Measurements from ENCODE around the gene CDCA3. TPM values are rescaled to one million over a fixed set of nuclear protein-coding genes. Genes with fewer than 3 reads are reported as not detected.
"Not testable (repeated sequence)": the region's sequence is repeated elsewhere in the genome, so short reads cannot be mapped to it uniquely, and the experiment has no call there.

Gene CDCA3
- polyA plus RNA-seq, 3 donors: 0.52 to 1.1 (median 0.64) TPM

GRCh38 chr12:6874015-6874368 lies 22.9 kb upstream of the CDCA3 start:
- 43 to 49% (median 44%) methylated on average over 9 of the region's 9 CpGs for WGBS, 3 donors
- not testable (repeated sequence) for H3K27ac ChIP-seq (ENCODE audit: low read depth, low read length)

DNA sequence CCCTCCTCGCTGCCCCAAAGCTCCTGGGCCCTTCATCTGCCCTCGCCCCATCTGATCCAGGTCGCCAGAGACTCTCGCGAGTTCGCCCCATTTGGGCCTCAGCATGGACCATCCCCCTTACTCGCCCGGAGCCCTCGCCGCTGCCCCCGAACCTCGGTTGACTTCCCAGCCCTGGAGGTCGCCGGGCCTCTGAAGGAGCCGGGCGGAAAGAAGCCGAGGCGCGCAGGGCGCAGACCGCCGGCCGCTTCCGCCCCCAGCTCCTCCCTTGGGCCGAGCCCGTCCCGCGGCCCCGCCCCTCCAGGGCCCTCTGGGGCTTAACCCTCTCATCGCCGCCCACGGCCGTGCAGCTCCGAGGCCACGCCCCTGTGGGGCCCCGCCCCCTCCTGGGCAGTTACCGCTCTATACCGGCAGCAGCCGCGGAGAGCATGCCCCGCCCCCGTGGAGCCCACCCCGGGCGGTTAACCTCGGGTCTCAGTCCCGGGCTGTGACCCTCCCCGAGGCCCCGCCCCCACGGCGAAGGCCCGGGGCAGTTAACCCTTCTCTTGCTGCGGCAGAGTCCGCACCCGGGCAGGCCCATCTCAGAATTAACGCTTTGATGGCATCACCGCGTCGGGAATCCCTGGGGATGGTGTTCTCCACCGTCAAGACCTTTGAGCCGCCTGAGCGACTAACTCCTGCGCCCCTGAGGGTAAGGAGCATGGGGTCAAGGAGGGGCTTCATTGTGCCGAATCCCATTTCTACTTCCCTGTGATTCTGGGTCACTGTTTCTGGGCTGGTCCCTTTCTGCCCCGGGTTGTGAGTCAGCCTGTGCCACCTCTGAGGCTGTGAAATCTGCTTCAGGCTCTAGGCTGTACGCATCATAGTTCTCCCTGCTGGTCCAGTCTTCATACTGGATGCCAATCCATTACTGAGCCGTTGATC lies 22.3 kb upstream of the CDCA3 start, which contains the start of gene SPSB2:
Gene SPSB2, minus strand, starts transcription at position 210 of the 921 bp plus-strand sequence. CDS start 402 bp downstream, outside the sequence.
- 1% methylated on average over 49 to 65 of the region's 66 CpGs for WGBS, 3 donors
- peak within 1 kb of the TSS; percentile 74 for H3K27ac ChIP-seq (ENCODE audit: low read depth, low read length)

DNA sequence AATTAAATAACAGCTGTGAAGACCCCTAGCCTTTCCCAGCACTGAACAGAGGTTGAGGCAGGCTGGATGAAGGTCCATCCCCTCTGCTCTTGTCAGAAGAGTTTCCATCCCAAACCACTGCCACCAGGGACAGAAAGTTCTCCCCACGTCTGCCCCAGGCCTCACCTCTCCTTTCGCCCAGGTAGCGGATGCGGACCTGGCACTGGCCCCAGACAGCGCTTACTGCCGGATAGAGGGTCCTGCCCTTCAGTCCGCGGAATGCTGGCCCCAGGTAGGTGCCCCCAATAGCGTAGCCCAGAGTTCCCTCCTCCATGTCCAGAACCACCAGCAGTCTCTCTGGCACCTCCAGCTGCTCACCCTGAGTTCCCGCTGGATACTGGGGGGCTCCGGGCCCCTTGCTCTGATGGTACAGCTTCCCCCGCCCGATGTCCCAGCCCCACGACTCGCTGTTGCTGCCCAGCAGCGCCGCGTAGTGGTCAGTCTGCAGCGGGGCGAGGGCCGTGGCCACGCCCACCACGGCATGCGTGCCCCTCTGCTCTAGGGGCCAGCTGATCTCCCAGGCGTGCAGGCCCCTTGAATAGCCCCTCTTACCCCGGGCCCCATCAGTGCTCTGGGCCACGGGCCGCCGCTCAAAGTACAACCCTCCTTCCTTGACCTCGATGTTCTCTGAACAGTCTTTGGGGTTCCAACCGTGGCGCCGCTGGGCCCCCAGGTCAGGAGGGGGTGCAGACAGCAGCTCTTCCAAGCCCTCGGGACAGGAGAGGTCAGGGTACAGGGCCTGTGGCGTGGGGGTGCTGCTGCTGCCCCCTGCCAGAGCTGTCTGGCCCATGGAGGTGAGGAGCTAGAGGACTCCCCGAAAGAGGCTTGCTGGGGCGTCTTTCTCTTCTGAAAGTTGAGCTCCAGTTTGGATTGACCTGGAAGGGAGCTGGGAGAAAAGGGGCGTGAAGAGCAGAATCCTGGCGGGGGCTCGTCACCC lies 21.3 kb upstream of the CDCA3 start:
- 1 to 2% (median 2%) methylated on average over 38 to 40 of the region's 40 CpGs for WGBS, 3 donors
- H3K27ac ChIP-seq (ENCODE audit: low read depth, low read length): no peak overlapping the region

GRCh38 chr12:6871052-6871957 lies 20.2 kb upstream of the CDCA3 start:
- peak overlapping the region; percentile 32 for H3K27ac ChIP-seq (ENCODE audit: low read depth, low read length)
- 74 to 79% (median 75%) methylated on average over 12 of the region's 12 CpGs for WGBS, 3 donors

DNA sequence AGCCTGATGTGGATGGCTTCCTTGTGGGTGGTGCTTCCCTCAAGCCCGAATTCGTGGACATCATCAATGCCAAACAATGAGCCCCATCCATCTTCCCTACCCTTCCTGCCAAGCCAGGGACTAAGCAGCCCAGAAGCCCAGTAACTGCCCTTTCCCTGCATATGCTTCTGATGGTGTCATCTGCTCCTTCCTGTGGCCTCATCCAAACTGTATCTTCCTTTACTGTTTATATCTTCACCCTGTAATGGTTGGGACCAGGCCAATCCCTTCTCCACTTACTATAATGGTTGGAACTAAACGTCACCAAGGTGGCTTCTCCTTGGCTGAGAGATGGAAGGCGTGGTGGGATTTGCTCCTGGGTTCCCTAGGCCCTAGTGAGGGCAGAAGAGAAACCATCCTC lies 19.2 kb upstream of the CDCA3 start:
- WGBS, 3 donors: 39 to 69% (median 67%) methylated on average over 4 of the region's 4 CpGs
- not testable (repeated sequence) for H3K27ac ChIP-seq (ENCODE audit: low read depth, low read length)

DNA sequence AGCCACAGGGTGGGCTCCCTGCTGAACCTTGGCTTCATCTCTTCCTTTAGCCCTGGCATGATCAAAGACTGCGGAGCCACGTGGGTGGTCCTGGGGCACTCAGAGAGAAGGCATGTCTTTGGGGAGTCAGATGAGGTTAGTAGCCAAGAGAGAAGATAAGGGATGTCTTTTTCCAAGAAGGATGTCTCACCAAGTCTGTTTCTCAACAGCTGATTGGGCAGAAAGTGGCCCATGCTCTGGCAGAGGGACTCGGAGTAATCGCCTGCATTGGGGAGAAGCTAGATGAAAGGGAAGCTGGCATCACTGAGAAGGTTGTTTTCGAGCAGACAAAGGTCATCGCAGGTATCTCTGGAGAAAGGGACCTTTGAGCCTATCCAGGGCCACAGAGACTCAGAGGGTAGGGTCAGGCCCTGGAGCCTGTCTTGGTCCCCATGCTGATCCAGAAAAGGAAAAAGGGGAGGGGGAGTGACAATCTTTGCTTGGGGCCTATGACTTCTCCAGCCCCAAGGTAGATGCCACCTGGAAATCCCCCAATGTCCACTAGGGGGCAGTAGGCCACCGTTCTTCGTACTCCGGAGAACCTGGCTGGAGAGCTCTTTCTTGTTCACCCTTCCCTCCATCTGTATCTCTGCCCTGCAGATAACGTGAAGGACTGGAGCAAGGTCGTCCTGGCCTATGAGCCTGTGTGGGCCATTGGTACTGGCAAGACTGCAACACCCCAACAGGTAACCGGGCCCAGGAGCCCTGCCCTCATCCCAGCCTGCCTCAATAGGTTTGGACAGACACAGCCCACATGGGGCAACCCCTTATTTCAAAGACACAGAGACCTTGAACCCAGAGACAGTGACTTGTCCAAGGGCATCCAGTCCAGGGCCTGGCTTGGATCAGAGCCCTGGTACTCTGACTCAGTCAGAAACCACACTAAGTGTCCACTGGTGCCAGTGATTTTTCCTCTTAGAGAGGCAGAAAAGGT lies 18.2 kb upstream of the CDCA3 start:
- H3K27ac ChIP-seq (ENCODE audit: low read depth, low read length): no peak overlapping the region
- 30 to 39% (median 35%) methylated on average over 12 of the region's 12 CpGs for WGBS, 3 donors

DNA sequence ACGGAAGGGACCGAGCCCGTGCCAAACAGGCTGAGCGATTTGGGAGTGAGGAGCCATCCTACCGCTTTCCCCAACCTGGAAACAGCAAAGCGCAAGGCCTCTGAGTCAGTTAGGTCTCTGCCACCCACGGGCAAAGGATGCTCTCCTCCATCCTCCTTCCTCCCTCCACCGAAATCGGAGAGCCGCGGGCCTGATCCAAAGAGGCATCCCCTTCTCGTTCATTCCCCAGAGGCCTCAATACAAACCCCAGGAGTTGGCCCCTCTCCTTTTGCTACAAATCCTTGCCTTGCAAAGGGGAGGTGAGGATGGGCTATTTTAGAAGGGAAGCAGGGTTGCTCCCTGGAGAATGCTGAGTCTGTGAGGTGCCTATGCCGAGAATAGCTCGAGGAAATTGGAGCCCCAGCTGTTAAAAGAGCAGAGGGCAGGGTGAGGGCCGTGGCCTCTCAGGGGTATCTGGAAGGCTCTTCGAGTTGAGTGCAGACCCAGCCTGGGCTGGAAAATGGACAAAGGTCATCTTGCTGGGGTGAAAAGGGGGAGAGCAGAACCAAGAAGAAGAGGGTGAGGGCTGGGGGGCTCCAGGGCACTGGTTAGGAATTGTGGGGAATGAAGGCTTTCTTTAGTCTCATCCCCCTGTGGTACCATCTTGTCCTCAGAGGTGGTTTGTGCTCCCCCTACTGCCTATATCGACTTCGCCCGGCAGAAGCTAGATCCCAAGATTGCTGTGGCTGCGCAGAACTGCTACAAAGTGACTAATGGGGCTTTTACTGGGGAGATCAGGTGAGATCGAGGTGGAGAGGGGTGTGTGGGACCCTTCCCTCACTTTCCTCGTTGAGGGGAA lies 17.3 kb upstream of the CDCA3 start:
- no peak overlapping the region for H3K27ac ChIP-seq (ENCODE audit: low read depth, low read length)
- WGBS, 3 donors: 10 to 13% (median 11%) methylated on average over 22 of the region's 22 CpGs

- H3K27ac ChIP-seq (ENCODE audit: low read depth, low read length): no peak within 1 kb of the TSS
- 0 to 1% (median 0%) methylated on average over 61 to 86 of the region's 86 CpGs for WGBS, 3 donors
These were observed 16.5 kb upstream of the CDCA3 start, which contains the start of gene TPI1 for GRCh38 chr12:6867413-6868210. Gene TPI1, plus strand, starts transcription at chr12:6867531. Its CDS starts 36 bp downstream, at chr12:6867567.

DNA sequence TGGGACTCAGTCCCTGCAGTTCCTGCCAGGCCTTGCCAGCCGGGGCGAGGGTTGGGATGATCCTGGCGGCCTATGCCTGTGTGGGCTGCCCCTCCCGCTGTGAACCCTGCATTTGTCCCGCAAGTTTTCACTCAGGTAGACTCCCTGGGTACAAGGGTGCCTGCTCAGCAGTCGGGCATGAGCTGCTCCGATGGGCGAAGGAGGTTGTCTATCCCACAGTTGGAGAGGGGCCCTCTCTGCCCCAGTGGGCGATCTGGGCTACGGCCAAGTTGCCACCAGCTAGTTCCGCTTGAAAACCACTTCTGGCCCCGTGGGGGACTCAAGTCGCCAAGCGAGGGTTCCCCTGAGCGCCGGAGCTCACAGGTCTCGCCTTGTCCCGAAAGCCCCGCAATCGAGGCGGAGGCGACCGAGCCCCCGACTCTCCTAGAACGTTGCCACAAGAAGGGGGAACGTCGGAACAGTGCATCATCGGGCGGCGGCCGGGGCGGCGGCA lies 15.9 kb upstream of the CDCA3 start:
- 2% methylated on average over 32 to 33 of the region's 33 CpGs for WGBS, 3 donors
- no peak overlapping the region for H3K27ac ChIP-seq (ENCODE audit: low read depth, low read length)

- no peak overlapping the region for H3K27ac ChIP-seq (ENCODE audit: low read depth, low read length)
- 71 to 82% (median 80%) methylated on average over 18 to 19 of the region's 19 CpGs for WGBS, 3 donors
These were observed 15.3 kb upstream of the CDCA3 start for GRCh38 chr12:6866163-6866919.

GRCh38 chr12:6865307-6865706 lies 14.2 kb upstream of the CDCA3 start:
- WGBS, 3 donors: 88 to 93% (median 91%) methylated on average over 5 of the region's 5 CpGs

DNA sequence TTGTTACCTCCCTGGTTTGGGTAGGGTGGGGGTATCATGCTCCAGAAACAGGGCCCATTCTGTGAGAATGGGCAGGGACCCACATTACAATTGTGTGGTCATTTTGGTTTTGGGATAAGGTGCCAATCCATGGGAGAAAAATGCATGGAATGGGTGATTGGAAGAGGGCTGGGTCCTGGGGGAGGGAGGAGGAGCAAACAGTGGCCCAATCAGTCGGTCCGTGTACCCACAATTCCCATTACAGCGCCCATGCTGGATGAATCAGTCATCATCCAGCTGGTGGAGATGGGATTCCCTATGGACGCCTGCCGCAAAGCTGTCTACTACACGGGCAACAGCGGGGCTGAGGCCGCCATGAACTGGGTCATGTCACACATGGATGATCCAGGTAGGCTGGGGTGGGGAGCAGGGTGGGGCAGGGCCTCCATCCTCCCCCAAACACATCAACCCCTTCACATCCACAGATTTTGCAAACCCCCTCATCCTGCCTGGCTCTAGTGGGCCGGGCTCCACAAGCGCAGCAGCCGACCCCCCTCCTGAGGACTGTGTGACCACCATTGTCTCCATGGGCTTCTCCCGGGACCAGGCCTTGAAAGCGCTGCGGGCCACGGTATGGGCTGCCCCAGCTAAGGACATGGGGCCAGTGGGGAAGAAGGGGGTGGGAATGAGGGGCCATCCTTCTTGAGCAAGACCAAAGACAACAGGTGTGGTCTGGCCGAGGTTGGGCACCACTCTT lies 12.7 kb upstream of the CDCA3 start:
- 96 to 98% (median 96%) methylated on average over 15 to 16 of the region's 16 CpGs for WGBS, 3 donors
- no peak overlapping the region for H3K27ac ChIP-seq (ENCODE audit: low read depth, low read length)

More at GRCh38 chr12:6865307-6865706, 14.2 kb upstream of the CDCA3 start:
- not testable (repeated sequence) for H3K27ac ChIP-seq (ENCODE audit: low read depth, low read length)

DNA sequence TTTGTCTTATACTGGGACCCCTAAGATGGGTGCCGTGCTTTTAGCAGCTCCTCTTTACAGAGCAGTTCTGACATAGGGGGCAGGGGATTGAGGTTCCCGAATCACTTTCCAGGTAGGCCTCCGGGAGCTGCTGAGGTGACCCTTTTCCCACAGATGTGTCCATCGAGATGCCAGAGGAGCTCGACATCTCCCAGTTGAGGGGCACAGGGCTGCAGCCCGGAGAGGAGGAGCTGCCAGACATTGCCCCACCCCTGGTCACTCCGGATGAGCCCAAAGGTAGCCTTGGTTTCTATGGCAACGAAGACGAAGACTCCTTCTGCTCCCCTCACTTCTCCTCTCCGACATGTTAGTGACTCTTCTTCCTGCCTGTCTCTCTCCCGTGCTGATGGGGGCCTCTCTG lies 11.9 kb upstream of the CDCA3 start:
- WGBS, 3 donors: 91 to 94% (median 93%) methylated on average over 11 of the region's 11 CpGs
- H3K27ac ChIP-seq (ENCODE audit: low read depth, low read length): no peak overlapping the region

DNA sequence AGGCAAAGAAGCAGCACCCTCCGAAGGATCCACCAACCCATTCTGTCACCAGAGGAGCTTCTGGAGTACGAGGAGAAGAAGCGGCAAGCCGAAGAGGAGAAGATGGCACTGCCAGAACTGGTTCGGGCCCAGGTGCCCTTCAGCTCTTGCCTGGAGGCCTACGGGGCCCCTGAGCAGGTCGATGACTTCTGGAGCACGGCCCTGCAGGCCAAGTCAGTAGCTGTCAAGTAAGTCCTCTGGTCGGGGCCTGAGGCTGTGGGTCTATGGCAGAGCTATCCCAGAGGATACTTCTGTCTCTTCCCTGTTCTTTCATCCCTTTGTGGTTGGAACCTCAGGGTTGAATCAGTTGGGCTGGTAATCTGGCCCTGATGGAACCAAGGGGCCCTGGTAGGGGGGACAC lies 10.3 kb upstream of the CDCA3 start:
- H3K27ac ChIP-seq (ENCODE audit: low read depth, low read length): no peak overlapping the region
- WGBS, 3 donors: 94 to 96% (median 96%) methylated on average over 9 of the region's 9 CpGs

Measured in adipose tissue (tissue), 3 donors.